K562 (cell line): ENCODE results near the gene FTH1. TPM values are rescaled to one million over a fixed set of nuclear protein-coding genes. Genes with fewer than 3 reads are reported as not detected.
A peak's percentile ranks its signal among the peaks of the same experiment; 100 is the strongest.

Experiments used
- CGGBP1 ChIP-seq: fragments of 250-450 bp; sonication (Bioruptor Pico); IDR thresholded peaks from 2 replicates; pipeline ENCODE4 v1.9.0; 2021; ENCODE audit warnings: mild to moderate bottlenecking
- E2F8 ChIP-seq: fragments of 450-650 bp; IDR thresholded peaks from 2 replicates; pipeline ENCODE4 v1.7.1; 2018; ENCODE audit warnings: mild to moderate bottlenecking, low read depth; ENCODE audit not compliant: partially characterized antibody
- MECOM ChIP-seq: fragments of 250-450 bp; sonication (Bioruptor Pico); IDR thresholded peaks from 2 replicates; pipeline ENCODE4 v1.8.0; 2022; ENCODE audit warnings: inconsistent platforms
- PBX2 ChIP-seq, 2 experiments: IDR thresholded peaks in 1 of 2; conservative IDR thresholded peaks in 1 of 2; 2 replicates each; pipeline ENCODE4 v1.6.1; 2016; ENCODE audit warnings: low read depth in 2 of 2, mild to moderate bottlenecking in 1 of 2, missing compliant biosample characterization in 1 of 2, missing genetic modification characterization in 1 of 2, moderate library complexity in 1 of 2
- POLR2B ChIP-seq: fragments of 450-650 bp; IDR thresholded peaks from 2 replicates; pipeline ENCODE4 v1.6.1; 2018; ENCODE audit warnings: low read depth; ENCODE audit not compliant: partially characterized antibody
- POLR2G ChIP-seq: fragments of 200-400 bp; formaldehyde crosslinking; IDR thresholded peaks from 2 replicates; pipeline ENCODE4 v1.6.1; 2017; ENCODE audit warnings: low read depth, mild to moderate bottlenecking, antibody characterized with exemption, low read length, moderate library complexity
- POLR3A ChIP-seq: IDR thresholded peaks from 2 replicates; pipeline ENCODE4 v1.6.1; 2011; ENCODE audit warnings: borderline replicate concordance, mild to moderate bottlenecking, moderate library complexity; ENCODE audit not compliant: insufficient read length, insufficient read depth; ENCODE audit errors: extremely low read depth
- SMARCA4 ChIP-seq: fragments of 450-650 bp; IDR thresholded peaks from 2 replicates; pipeline ENCODE4 v1.6.1; 2016
- SNIP1 ChIP-seq: fragments of 450-650 bp; IDR thresholded peaks from 2 replicates; pipeline ENCODE4 v1.7.1; 2017; ENCODE audit warnings: low read depth, mild to moderate bottlenecking
- ZBTB17 ChIP-seq: fragments of 450-650 bp; formaldehyde crosslinking; IDR thresholded peaks from 2 replicates; pipeline ENCODE4 v1.4.0; 2020; ENCODE audit warnings: mild to moderate bottlenecking
- ZNF184 ChIP-seq: sonication (generic); formaldehyde crosslinking; IDR thresholded peaks from 2 replicates; pipeline ENCODE4 v1.5.0; 2020; ENCODE audit warnings: missing genetic modification reagents
- ZNF212 ChIP-seq: fragments of 450-650 bp; formaldehyde crosslinking; IDR thresholded peaks from 2 replicates; pipeline ENCODE4 v1.4.0; 2020; ENCODE audit warnings: mild to moderate bottlenecking
- ZNF282 ChIP-seq: sonication (generic); formaldehyde crosslinking; IDR thresholded peaks from 2 replicates; pipeline ENCODE4 v1.8.1; 2023; ENCODE audit warnings: missing genetic modification reagents
- ZNF318 ChIP-seq, 2 experiments: fragments of 450-650 bp; IDR thresholded peaks; 2 replicates each; pipeline ENCODE4 v1.6.1; 2016; ENCODE audit warnings: mild to moderate bottlenecking in 2 of 2, borderline replicate concordance in 1 of 2, low read depth in 1 of 2, moderate library complexity in 1 of 2
- polyA plus RNA-seq, 8 experiments: library from polyadenylated mRNA; depleted of rRNA in 4 of 8; stranded (reverse) in 5 of 8; unstranded in 3 of 8; fragments of >200 nt; fragmentation: Nextera tagmentation in 2 of 8; fragmentation: Illumina TruSeq in 1 of 8; extraction: Ambion mirVana in 2 of 8; extraction: Trizol in 1 of 8; gene quantifications; 2 replicates each; pipeline versions ENCODE4 v1.2.1 to v1.2.3, GENCODE V29; 2011 to 2014; ENCODE audit warnings: inconsistent platforms in 1 of 8, missing spikeins in 1 of 8
- total RNA-seq, 7 experiments: library from RNA; depleted of rRNA in 6 of 7; stranded (reverse); fragments of >200 nt in 6 of 7; fragmentation: Illumina TruSeq in 2 of 7; extraction: Trizol in 2 of 7; gene quantifications; 2 replicates each; pipeline versions ENCODE4 v1.2.1 to v1.2.3, GENCODE V29; 2011 to 2021; ENCODE audit warnings: low replicate concordance in 1 of 7

The FTH1 gene
- total and polyA plus RNA-seq, 9 of the 15 experiments (the other 6 are each of a cell fraction or from before 2014, with no cell fraction given), result 370 to 3,146 (median 802) TPM

GRCh38 chr11:62012451-62012831, 45.0 kb upstream of the FTH1 start (continued):
- TF ChIP-seq E2F8 (no peak), ZNF318 (IDR thresholded peaks at IDR 0.05; ENCODE audit: borderline replicate concordance in 1 of 2, low read depth in 1 of 2) (peak in 1 of 2 experiments; percentile 45; a peak in 1 of 4 replicates), POLR3A (no peak), POLR2G (no peak), ZNF282 (no peak), ZNF212 (no peak), PBX2 (CRISPR knock-in tag; IDR thresholded peaks at IDR 0.05; ENCODE audit: low read depth) (peak; percentile 75), PBX2 (tag; conservative IDR thresholded peaks at IDR 0.05; ENCODE audit: low read depth) (peak; percentile 97), ZBTB17 (CRISPR knock-in tag) (no peak), SNIP1 (no peak), SMARCA4 (peak; percentile 65; the same call in 1 of the 2 replicates), MECOM (CRISPR knock-in tag) (peak; percentile 83), POLR2B (no peak), CGGBP1 (CRISPR knock-in tag) (no peak), ZNF184 (CRISPR knock-in tag) (no peak)
